GM19455 (cell line): ENCODE results near the gene MYO5C.
"Not testable (repeated sequence)": the region's sequence is repeated elsewhere in the genome, so short reads cannot be mapped to it uniquely, and the experiment has no call there.

Source experiments
- ATAC-seq: cut with Tn5 transposase; IDR thresholded peaks from one replicate; pipeline ENCODE4 v1.9.1; 2021; ENCODE audit not compliant: unreplicated experiment

Gene MYO5C

GRCh38 chr15:52246686-52247431 lies 48.7 kb downstream of the MYO5C start:
- ATAC-seq = no peak

GRCh38 chr15:52243697-52244555 lies 51.7 kb downstream of the MYO5C start:
- no peak for ATAC-seq

DNA sequence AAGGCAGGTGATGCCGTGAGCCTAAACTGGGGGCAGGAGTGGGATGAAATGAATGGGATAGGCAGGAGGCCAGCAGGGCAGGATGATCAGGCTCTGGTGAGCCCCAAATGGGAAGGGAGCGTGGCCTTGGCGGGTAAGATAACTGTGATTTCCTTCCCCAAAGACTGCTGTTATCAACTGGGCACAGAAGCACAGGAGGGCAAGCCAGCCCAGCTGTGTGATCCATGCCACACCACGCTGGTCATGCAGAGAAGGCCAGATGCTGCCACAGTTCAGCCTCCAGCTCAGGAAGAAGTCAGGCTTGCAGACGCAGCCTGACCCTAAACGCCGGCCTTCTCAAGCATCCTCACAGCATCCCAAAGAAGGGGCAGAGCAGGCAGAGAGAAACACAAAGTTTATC lies 52.3 kb downstream of the MYO5C start:
- no peak for ATAC-seq

DNA sequence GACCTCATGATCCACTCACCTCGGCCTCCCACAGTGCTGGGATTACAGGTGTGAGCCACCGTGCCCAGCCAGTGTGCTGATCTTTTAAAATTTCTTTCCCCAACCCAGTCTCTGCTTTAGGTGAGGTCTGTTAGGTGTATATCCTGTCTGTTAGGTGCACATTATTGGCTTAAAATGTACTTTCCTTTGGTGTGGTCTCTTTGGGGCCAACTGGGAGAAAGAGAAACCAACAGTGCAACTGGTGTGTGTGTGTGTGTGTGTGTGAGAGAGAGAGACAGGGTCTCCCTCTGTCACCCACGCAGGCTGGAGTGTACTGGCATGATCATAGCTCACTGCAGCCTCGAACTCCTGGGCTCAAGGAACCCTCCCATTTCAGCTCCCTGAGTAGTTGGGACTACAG lies 54.1 kb downstream of the MYO5C start:
- ATAC-seq = no peak

DNA sequence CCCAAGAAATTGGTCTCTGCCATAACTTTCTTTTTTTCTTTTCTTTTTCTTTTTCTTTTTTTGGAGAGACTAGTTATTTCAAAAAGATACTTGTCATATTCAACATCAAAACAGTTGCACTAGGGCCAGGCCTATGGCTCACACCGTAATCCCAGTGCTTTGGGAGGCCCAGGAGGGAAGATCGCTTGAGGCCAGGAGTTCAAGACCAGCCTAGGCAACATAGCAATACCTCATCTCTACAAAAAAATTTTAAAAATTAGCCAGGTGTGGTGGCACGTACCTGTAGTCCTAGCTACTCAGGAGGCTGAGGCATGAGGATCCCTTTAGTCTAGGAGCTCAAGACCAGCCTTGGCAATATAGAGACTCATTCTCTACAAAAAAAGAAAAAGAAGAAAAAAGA lies 55.4 kb downstream of the MYO5C start:
- ATAC-seq = no peak

GRCh38 chr15:52238989-52239525 lies 56.5 kb downstream of the MYO5C start:
- not testable (repeated sequence) for ATAC-seq

GRCh38 chr15:52238149-52238548 lies 57.5 kb downstream of the MYO5C start:
- ATAC-seq = no peak

DNA sequence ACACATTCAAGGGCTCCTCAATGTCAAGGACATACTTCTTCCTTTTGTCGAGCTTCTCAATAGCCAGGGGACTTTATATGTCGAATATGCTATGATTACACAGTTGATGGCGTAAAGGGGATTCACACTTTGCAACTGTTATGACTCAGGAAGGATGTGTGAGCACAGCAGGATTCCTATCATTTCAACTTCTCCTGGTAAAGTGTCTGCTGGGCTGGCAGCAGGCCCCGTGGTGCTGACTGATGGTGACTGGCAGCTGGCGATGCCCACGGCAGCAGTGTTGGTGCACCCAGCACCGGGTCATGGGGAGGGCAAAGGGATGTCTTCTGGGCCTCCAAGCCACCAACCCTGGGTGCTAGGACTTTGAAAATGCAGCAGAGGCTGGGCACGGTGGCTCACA lies 59.6 kb downstream of the MYO5C start:
- no peak for ATAC-seq

DNA sequence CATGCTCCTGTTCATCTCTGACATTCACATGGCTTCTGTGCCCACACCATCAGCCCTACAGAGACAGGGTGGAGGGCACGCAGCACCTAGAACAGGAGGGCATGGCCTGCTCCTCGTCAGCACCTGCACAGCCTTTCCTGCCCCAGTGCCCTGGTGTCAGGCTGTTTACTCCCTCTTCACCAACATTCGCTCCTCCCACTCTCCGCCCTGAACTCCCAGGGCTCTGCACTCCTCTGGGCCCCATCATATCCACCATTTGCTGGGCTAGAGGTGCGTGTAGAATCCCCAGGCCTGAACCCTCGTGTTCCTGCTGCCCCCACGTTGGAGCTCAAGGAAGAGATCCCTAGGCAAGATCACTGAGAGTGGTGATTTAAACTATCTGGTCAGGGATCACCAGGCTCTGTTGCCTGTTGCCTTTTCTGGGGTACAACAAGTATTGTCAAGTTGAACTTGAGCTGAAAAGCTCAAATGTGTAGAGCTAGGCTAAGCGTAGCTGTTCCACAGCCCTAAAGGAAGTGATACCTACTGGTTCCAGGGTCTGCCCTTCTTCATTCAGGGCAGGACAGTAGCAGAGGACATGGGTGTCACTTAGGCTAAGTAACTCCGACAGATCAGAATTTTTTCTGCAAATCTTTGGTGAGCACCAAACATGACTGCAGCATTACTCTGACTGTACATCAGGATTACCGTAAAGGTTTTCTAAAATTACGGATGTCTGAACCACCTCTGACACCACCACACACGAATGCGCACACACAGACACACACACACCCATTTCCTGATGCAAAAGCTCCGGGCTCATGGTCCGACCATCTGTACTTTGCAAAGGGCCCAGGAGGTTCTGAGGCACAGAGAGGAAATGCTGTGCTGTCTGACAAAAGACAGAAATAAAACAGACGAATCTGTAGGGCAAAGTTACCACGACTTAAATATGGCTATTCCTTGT lies 60.7 kb downstream of the MYO5C start:
- no peak for ATAC-seq

DNA sequence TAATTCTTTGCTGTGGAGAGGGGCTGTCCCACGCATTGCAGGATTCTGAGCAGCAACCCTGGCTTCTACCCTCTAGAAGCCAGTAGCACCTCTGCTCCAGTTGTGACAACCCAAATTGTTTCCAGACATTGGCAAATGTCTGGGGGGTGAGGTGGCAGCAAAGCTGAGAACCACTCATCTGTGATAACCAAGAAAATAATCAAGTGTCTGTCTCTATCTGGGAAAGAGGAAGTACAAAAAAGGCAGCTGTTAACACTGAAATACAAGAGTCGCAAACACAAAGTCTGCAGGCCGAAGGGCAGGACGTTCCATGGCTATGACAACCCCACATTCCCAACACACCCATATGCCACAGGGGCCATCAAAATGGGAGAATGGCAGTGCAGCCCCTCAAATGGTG lies 62.2 kb downstream of the MYO5C start:
- no peak for ATAC-seq

GRCh38 chr15:52232327-52232726 lies 63.3 kb downstream of the MYO5C start:
- peak; percentile 52 for ATAC-seq

DNA sequence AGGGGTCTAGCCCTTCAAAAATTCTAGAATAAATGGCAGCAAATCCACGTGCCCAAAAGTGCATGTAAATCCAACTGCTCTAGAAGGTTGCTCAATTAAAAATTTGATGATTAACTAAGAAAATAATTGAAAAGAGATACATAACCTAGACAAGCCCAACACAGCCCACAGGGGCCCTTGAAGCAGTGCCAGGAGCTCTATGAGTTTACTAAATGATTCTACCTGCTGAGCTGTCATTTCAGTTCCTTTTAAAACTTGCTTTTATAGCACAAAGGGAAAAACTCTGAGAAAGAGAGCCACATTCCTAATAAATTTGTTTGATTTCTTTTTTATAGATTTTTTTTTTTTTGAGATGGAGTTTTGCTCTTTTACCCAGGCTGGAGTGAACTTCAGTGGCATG lies 65.5 kb downstream of the MYO5C start:
- no peak for ATAC-seq

GRCh38 chr15:52228921-52229320 lies 66.7 kb downstream of the MYO5C start:
- no peak for ATAC-seq

DNA sequence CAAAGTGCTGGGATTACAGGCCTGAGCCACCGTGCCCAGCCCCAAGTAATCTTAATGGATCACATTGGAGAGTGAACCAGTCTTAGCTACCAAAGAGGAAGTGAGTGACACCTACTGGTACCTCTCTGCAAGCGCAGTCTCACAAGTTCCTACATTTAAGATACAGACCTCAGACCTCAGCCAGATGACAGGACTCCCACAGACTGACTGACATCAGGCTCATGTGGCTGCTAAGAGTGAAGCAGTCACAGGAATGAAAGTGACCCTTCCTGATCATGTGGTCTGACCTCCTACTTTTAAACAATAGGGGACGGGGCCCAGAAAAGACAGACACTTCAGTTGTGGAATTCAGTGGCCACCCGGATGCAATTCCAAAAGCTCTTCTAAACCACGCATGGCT lies 68.1 kb downstream of the MYO5C start:
- ATAC-seq = peak; percentile 81

DNA sequence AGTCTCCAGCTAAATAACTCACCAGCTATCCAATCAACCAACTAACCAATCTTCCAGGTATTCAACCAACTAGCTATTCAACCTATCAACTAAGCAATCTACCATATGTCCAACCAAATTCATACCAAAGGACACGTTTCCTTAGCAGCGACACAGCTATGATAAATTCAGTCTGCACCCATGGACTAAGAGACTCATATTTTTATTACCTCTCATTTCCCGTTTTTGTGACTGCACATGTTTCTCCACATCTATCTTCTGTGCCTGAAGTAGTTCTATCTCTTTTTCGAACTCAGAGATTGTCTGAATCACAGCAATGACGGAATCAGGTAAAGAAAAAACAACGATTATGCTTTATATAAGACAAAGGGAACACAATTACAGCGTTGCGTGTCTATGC lies 70.4 kb downstream of the MYO5C start:
- no peak for ATAC-seq

DNA sequence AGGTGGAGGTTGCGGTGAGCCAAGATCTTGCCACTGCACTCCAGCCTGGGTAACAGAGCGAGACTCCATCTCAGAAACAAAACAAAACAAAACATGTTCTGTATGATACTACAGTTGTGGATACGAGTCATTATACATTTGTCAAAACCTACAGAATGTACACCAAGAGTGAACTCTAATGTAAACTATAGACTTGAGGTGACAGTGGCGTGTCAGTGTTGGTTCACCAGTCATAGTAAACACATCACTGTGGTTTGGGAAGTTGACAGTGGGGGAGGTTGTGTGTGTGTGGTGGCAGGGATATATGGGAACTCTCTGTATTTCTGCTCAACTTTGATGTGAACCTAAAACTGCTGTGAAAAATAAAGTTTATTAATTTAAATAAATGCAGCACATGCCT lies 71.4 kb downstream of the MYO5C start:
- no peak for ATAC-seq

- ATAC-seq = peak; percentile 50
Measured at GRCh38 chr15:52221730-52222129, 73.9 kb downstream of the MYO5C start.

DNA sequence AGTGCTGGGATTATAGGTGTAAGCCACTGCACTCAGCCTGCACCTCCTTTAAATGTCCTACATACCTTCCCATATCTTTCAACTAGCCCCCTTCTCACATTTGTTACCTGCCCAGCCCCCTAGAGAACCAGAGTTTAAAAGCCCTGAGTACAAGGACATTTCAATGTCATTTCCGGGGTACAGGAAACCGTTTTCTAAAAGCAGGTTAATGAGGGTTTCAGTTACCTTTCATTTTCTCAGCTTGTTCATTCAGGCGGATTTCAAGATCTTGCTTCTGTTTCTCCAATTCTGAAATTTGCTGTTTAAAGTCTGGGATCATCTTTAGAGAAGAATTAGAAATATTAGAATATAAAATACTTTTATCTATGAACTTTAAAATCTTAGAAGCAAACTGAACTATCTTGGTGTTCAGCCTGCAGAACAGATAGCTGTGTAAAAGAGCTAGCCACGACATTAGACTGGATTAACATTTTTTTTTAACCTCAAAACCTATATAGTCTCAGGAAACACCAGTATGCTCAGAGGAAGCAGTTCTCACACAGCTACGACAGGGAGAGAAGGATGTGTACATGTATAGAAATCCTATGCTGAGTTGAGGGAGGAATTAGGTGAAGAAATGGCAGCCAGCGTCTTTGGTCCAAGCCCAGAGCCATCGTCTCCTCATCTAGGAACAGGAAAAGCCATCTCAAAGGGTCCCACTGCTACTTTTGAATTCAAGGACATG lies 74.5 kb downstream of the MYO5C start:
- peak; percentile 17 for ATAC-seq

GRCh38 chr15:52220251-52220650 lies 75.4 kb downstream of the MYO5C start:
- no peak for ATAC-seq

DNA sequence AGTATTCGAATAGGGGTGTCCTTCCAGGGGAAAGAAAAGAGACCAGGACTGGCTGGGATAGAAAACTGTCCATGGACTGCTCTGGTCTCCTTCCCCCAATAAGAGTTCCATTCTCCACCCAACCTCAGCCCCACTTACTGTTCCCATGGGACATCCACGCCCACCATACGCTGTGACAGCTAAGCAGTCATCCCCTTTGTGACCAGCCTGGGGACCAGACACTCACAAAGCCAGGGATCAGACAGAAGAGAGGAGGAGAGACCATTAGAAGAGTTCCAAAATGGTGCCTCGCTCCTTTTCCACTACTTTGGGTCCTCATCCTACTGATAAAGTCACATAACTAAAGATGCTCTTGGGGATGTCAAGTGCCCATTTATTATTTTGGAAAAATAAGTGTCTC lies 76.8 kb downstream of the MYO5C start:
- no peak for ATAC-seq
